SK-N-MC (cell line): ENCODE results near the gene DNASE2.
A peak's percentile ranks its signal among the peaks of the same experiment; 100 is the strongest.

ENCODE experiments used
- DNase-seq: peaks from one replicate; pipeline ENCODE4 v3.0.0-alpha.2; 2011; ENCODE audit warnings: low read depth, low spot score
- H3K27ac ChIP-seq: fragments of 200-600 bp; sonication (generic); 2 replicates; pipeline ENCODE4 v1.5.1; 2016; ENCODE audit warnings: mixed run types
- H3K36me3 ChIP-seq: fragments of 200-600 bp; sonication (generic); 2 replicates; pipeline ENCODE4 v1.6.1; 2017; ENCODE audit warnings: antibody characterized with exemption, low read length, mixed read lengths; ENCODE audit not compliant: insufficient read depth
- H3K4me3 ChIP-seq: fragments of 200-600 bp; sonication (generic); 2 replicates; pipeline ENCODE4 v1.5.1; 2016
- H3K9ac ChIP-seq: fragments of 200-600 bp; sonication (generic); 2 replicates; pipeline ENCODE4 v1.8.0; 2017; ENCODE audit warnings: mixed run types, mixed read lengths; ENCODE audit not compliant: insufficient read length
- H3K9me3 ChIP-seq: fragments of 200-600 bp; sonication (generic); 2 replicates; pipeline ENCODE4 v1.6.1; 2017; ENCODE audit warnings: low read depth, mild to moderate bottlenecking, antibody characterized with exemption, low read length, moderate library complexity, mixed read lengths
- EZH2 ChIP-seq: fragments of 200-600 bp; sonication (generic); IDR thresholded peaks from one replicate; pipeline ENCODE4 v1.6.1; 2017; ENCODE audit warnings: antibody characterized with exemption
- FOXP2 ChIP-seq: optimal IDR thresholded peaks from 2 replicates; pipeline ENCODE3; 2011; ENCODE audit warnings: mild to moderate bottlenecking, moderate library complexity; ENCODE audit not compliant: insufficient read depth; ENCODE audit errors: extremely low read length, control extremely low read depth
- POLR2AphosphoS5 ChIP-seq: IDR thresholded peaks from 2 replicates; pipeline ENCODE4 v1.6.1; 2012; ENCODE audit warnings: mild to moderate bottlenecking, low read depth, low read length, borderline replicate concordance

Gene DNASE2

DNA sequence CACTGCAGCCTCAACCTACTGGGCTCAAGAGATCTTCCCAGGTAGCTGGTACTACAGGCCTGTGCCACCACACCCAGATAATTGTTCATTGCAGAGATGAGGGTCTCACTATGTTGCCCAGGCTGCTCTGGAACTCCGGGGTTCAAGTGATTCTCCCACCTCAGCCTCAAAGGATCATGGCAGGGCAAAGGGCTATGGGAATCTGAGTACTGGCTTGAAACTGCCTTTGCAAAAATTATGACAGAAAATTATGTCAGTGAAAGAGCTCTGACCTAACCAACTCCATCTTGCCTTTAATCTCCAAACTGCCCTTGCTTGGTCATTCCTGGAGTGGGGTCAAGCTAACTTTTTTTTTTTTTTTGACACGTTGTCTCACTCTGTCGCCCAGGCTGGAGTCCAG, 1.3 kb upstream of the DNASE2 start:
- H3K36me3 ChIP-seq, result peaks cover 7% of the 10 kb centered on the region; the same call in 1 of the 2 replicates
- no peak overlapping the region for H3K9ac ChIP-seq
- no peak overlapping the region for H3K27ac ChIP-seq
- TF ChIP-seq FOXP2 (no peak), POLR2AphosphoS5 (no peak), EZH2 (no peak)
- no peak overlapping the region for H3K4me3 ChIP-seq
- H3K9me3 ChIP-seq, result no peaks in the 10 kb centered on the region; the same call in 1 of the 2 replicates
- DNase-seq, result no peak

GRCh38 chr19:12880551-12881171, 588 bp downstream of the DNASE2 start:
- H3K9me3 ChIP-seq, result no peaks in the 10 kb centered on the region; the same call in 1 of the 2 replicates
- DNase-seq, result no peak
- peaks cover 7% of the 10 kb centered on the region; the same call in 1 of the 2 replicates for H3K36me3 ChIP-seq
- peak overlapping the region; percentile 75 for H3K9ac ChIP-seq
- H3K27ac ChIP-seq, result peak overlapping the region; percentile 28; the same call in 1 of the 2 replicates
- peak overlapping the region; percentile 85 for H3K4me3 ChIP-seq
- no peak for TF ChIP-seq FOXP2
- no peak for TF ChIP-seq POLR2AphosphoS5
- no peak for TF ChIP-seq EZH2

- H3K9ac ChIP-seq, result no peak overlapping the region
- no peak overlapping the region for H3K4me3 ChIP-seq
- no peak overlapping the region for H3K27ac ChIP-seq
- no peak for DNase-seq
- no peaks in the 10 kb centered on the region for H3K9me3 ChIP-seq
- TF ChIP-seq POLR2AphosphoS5, result no peak
- no peak for TF ChIP-seq FOXP2
- no peak for TF ChIP-seq EZH2
- peaks cover 7% of the 10 kb centered on the region; the same call in 1 of the 2 replicates for H3K36me3 ChIP-seq
These were observed 6.2 kb downstream of the DNASE2 start for GRCh38 chr19:12875086-12875485.

- Histone ChIP-seq H3K27ac (no peak overlapping the region), H3K9ac (no peak overlapping the region), H3K9me3 (no peaks in the 10 kb centered on the region), H3K36me3 (peaks cover 7% of the 10 kb centered on the region; the same call in 1 of the 2 replicates), H3K4me3 (no peak overlapping the region; the same call in 1 of the 2 replicates)
- TF ChIP-seq POLR2AphosphoS5 (no peak), EZH2 (no peak), FOXP2 (no peak)
- no peak for DNase-seq
These were observed 7.1 kb downstream of the DNASE2 start for GRCh38 chr19:12873891-12874745.

DNA sequence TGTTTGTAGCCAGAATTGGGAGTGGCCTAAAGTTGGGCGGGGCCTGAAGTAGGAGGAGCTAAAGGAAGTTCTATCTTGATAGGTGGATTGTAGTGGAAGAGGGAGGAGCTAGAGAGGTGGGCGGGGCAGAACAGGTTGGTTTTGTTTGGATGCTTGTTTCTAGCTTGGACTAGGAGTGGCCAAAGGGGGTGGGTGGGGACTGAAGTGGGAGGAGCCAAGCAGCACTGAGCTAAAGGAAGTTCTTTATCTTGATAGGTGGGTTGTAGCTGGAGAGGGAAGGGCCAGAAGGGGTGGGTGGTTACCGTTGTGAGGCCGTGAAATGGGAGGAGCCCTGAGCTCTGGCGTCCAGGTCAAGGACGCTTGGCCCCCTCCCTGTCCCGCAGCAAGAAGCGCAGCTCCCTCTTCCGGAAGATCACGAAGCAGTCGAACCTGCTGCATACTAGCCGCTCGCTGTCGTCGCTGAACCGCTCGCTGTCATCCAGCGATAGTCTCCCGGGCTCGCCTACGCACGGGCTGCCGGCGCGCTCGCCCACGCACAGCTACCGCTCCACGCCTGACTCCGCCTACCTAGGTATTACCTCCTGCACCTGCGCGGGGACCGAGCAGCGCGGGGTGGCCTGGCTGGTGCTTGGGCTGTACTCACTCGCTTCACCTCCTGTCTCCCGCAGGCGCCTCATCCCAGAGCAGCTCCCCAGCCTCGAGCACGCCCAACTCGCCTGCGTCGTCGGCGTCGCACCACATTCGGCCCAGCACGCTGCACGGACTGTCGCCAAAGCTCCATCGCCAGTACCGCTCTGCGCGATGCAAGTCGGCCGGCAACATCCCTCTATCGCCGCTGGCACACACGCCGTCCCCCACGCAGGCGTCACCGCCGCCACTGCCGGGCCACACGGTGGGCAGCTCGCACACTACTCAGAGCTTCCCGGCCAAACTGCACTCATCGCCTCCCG, 8.0 kb downstream of the DNASE2 start:
- Histone ChIP-seq H3K4me3 (peak overlapping the region; percentile 74), H3K9me3 (no peaks in the 10 kb centered on the region), H3K9ac (no peak overlapping the region), H3K36me3 (peaks cover 2% of the 10 kb centered on the region; the same call in 1 of the 2 replicates), H3K27ac (no peak overlapping the region)
- no peak for TF ChIP-seq EZH2
- no peak for TF ChIP-seq FOXP2
- no peak for TF ChIP-seq POLR2AphosphoS5
- DNase-seq, result peak; percentile 83

DNA sequence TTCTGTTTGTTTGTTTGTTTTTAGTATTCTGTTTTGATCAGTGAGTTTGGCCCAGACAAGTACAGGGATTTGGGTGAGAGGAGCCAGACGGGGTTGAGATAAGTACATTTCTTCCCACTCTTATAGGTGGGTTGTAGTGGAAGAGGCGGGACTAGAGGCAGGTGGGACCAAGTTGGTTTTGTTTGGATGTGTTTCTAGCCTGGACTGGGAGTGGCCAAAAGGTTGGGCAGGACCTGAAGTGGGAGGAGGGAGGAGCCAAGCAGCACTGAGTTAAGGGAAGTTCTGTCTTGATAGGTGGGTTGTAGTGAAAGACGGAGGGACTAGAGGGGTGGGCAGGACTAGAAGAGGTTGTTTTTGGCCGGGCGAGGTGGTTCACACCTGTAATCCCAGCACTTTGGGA, 9.0 kb downstream of the DNASE2 start:
- H3K27ac ChIP-seq, result no peak overlapping the region
- no peak overlapping the region for H3K9ac ChIP-seq
- TF ChIP-seq POLR2AphosphoS5 (no peak), EZH2 (no peak), FOXP2 (no peak)

DNA sequence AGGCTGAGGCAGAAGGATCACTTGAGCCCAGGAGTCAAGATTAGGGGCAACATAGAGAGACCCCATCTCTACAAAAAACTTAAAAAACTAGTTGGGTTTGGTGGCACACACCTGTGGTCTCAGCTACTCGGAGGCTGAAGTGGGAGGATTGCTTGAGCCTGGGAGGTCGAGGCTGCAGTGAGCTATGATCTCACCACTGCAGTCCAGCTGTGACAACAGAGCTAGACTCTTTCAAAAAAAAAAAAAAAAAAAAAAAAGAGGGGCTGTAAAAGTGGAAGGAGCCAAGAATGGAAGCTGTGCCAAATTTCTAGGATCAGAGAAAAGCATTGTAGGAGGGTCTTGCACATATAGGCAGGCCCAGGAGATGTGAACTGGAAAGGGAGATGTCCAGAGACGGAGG, 9.6 kb downstream of the DNASE2 start:
- Histone ChIP-seq H3K27ac (no peak overlapping the region), H3K9me3 (no peaks in the 10 kb centered on the region), H3K36me3 (no peaks in the 10 kb centered on the region; the same call in 1 of the 2 replicates), H3K9ac (no peak overlapping the region), H3K4me3 (no peak overlapping the region)
- TF ChIP-seq POLR2AphosphoS5 (no peak), FOXP2 (no peak), EZH2 (no peak)
- DNase-seq, result no peak

More for the DNA sequence above, 9.0 kb downstream of the DNASE2 start:
- H3K9me3 ChIP-seq, result no peaks in the 10 kb centered on the region
- no peak for DNase-seq
- H3K4me3 ChIP-seq, result no peak overlapping the region
- no peaks in the 10 kb centered on the region; the same call in 1 of the 2 replicates for H3K36me3 ChIP-seq

- no peak overlapping the region for H3K9ac ChIP-seq
- no peak for TF ChIP-seq FOXP2
- TF ChIP-seq POLR2AphosphoS5, result no peak
- TF ChIP-seq EZH2, result no peak
- DNase-seq, result no peak
- H3K36me3 ChIP-seq, result no peaks in the 10 kb centered on the region; the same call in 1 of the 2 replicates
- no peak overlapping the region for H3K4me3 ChIP-seq
- no peak overlapping the region for H3K27ac ChIP-seq
- no peaks in the 10 kb centered on the region for H3K9me3 ChIP-seq
These were observed 12.6 kb downstream of the DNASE2 start for GRCh38 chr19:12868540-12869112.
